Subcutaneous adipose tissue (tissue), 4 donors: ENCODE results near the gene TCAP. TPM values are rescaled to one million over a fixed set of nuclear protein-coding genes. Genes with fewer than 3 reads are reported as not detected.

ENCODE experiments used
- total RNA-seq, 4 donors: library from RNA; depleted of rRNA; stranded (reverse); fragments of >200 nt; gene quantifications; one replicate each; pipeline ENCODE4 v1.1.0, GENCODE V29; 2016
- TF ChIP-seq, protein P1 (sequence below): fragments of 450-650 bp; IDR thresholded peaks from one replicate; pipeline ENCODE4 v1.5.1; 2016; ENCODE audit warnings: low read depth, mild to moderate bottlenecking, control low read depth, antibody characterized with exemption, moderate library complexity

TCAP gene
- total RNA-seq, 4 donors from 2014 or later, result 0.33 to 6.8 (median 0.66) TPM; not detected in 1

DNA sequence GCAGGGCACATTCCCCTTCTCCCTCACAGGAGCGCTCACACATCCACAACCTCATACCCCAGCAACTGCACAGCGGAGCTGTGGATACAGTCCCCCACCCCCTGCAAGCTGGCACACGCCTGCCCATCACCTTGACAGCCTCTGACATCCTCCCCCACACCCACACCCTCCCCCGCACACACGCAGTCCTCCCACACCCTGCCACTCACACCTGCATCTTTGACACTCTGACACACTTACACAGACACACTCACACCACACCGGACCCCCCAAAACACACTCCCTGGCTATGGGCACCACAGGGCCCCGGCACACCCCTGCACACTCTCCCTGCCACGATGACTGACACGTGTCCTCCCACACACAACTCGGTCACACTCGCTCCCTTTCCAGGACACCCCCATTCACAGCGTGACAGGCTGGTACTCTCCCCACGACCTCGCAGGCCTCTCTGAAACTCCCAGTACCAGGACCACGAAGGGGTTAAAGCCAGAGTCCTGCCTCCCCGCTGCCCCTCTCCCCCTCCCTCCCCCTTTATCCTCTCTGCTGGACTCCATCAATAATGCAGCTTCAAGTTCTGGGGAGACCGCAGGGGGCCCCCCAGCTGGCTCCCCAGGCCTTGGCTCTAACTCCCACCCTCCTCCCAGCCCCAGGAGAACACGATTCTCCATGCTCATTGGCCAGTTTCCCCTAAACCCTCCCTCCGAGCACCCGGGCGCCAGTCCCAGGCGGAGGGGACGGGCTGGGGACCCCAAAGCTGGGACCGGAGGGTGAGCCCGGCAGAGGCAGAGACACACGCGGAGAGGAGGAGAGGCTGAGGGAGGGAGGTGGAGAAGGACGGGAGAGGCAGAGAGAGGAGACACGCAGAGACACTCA is 38.7 kb upstream of the TCAP start, which contains the start of gene PPP1R1B:
Gene PPP1R1B, plus strand, starts transcription at position 782 of the 876 bp plus-strand sequence. CDS start 441 bp downstream, outside the sequence.
- TF ChIP-seq, protein P1, sequence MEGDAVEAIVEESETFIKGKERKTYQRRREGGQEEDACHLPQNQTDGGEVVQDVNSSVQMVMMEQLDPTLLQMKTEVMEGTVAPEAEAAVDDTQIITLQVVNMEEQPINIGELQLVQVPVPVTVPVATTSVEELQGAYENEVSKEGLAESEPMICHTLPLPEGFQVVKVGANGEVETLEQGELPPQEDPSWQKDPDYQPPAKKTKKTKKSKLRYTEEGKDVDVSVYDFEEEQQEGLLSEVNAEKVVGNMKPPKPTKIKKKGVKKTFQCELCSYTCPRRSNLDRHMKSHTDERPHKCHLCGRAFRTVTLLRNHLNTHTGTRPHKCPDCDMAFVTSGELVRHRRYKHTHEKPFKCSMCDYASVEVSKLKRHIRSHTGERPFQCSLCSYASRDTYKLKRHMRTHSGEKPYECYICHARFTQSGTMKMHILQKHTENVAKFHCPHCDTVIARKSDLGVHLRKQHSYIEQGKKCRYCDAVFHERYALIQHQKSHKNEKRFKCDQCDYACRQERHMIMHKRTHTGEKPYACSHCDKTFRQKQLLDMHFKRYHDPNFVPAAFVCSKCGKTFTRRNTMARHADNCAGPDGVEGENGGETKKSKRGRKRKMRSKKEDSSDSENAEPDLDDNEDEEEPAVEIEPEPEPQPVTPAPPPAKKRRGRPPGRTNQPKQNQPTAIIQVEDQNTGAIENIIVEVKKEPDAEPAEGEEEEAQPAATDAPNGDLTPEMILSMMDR, result no peak

DNA sequence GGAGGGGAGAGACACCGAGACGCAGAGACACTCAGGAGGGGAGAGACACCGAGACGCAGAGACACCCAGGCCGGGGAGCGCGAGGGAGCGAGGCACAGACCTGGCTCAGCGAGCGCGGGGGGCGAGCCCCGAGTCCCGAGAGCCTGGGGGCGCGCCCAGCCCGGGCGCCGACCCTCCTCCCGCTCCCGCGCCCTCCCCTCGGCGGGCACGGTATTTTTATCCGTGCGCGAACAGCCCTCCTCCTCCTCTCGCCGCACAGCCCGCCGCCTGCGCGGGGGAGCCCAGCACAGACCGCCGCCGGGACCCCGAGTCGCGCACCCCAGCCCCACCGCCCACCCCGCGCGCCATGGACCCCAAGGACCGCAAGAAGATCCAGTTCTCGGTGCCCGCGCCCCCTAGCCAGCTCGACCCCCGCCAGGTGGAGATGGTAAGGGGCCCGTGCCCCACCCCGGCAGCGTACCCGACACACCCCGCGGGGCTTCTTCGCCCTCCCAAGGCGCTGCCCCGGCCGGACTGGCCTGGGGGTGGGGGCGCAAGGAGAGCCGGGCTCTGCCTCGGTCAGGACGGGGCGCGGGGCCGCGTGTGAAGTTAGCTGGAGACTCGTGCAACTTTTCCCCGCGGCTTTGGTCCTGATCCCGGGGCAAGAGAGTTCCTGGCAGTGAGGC is 38.0 kb upstream of the TCAP start:
- TF ChIP-seq, protein P1, result no peak

DNA sequence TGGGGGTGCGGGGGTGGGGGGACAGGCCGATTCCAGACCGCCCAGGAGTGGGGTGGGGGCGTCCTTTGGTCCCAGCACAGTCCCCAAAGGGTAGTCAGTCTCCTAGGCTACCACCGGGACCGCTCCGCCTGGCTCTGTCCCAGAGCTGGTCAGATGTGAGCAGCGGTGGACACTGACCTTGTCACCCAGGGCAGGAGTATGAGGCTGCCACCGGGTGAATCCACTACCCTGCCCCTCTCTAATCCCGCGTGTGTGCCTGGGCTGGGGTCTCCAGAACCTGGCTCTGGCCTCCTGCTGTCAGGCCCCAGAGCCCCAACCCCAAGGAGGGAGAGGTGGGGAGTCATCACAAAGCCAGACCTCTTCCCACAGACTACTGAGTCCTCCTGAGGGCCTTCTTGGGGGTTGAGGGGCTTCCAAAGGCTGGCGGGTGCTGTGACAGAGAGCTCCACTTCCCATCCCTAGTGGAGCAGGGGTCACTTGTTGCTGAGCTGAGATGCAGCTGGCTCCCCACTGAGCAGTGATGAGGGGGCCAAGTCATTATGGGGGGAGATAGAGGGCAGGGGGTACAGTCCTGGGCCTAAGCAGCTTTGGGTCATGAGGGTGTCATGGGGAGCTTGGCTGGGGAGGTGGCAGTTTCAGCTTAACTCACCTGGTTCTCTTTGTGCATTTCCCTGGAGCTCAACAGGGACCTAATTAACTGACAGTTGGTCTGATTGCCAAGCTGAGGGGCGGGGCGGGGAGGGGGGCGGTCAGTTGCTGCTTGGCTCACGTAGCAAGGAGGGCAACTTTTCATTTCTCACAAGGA is 37.2 kb upstream of the TCAP start:
- TF ChIP-seq, protein P1, result no peak

GRCh38 chr17:39628655-39629493 is 36.3 kb upstream of the TCAP start:
- TF ChIP-seq, protein P1, result no peak

GRCh38 chr17:39629494-39629880 is 35.7 kb upstream of the TCAP start:
- TF ChIP-seq, protein P1, result no peak

DNA sequence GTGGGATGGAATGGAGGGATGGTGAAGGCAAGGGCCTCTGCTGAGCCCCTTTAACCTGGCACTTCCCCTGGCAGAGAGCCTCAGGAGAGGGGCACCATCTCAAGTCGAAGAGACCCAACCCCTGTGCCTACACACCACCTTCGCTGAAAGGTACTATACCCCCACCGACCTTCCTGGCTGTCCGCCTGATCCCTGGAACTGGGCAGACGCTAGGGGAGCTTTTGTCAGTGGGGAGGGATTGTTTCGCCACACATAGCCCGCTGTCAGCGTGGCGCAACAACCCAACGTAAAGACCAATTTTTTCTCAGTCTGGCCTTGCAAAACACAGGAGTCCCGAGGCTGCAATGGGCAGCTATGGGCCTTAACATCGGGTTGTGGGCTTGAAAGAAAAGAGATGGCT is 35.3 kb upstream of the TCAP start:
- TF ChIP-seq, protein P1, result no peak
